Measurements from ENCODE around the gene DPM1. TPM values are rescaled to one million over a fixed set of nuclear protein-coding genes. Genes with fewer than 3 reads are reported as not detected.

DPM1 gene
- total RNA-seq, 1 donor from 2014 or later: 44.9 TPM

DNA sequence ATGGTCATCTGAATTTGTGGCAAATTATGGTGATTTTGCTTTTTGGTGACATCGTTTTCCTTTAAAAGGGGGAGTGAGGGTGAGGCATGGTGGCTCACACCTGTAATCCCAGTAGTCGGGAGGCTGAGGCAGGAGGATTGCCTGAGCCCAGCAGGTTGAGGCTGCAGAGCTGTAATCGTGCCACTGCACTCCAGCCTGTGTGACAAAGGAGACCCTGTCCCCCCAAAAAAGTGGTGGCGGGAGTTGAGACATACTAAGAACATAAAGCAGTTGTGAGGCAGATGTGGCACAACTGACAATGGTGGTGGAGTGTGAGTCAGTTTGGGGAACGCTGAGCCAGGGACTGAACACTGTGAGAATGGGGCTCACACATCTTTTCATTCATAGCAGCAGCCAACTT lies 72.6 kb downstream of the DPM1 start:
- TF ChIP-seq, protein P1, sequence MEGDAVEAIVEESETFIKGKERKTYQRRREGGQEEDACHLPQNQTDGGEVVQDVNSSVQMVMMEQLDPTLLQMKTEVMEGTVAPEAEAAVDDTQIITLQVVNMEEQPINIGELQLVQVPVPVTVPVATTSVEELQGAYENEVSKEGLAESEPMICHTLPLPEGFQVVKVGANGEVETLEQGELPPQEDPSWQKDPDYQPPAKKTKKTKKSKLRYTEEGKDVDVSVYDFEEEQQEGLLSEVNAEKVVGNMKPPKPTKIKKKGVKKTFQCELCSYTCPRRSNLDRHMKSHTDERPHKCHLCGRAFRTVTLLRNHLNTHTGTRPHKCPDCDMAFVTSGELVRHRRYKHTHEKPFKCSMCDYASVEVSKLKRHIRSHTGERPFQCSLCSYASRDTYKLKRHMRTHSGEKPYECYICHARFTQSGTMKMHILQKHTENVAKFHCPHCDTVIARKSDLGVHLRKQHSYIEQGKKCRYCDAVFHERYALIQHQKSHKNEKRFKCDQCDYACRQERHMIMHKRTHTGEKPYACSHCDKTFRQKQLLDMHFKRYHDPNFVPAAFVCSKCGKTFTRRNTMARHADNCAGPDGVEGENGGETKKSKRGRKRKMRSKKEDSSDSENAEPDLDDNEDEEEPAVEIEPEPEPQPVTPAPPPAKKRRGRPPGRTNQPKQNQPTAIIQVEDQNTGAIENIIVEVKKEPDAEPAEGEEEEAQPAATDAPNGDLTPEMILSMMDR (IDR thresholded peaks at IDR 0.05; ENCODE audit: borderline replicate concordance): no peak
- Histone ChIP-seq H3K27ac (replicated peaks) (no peak overlapping the region), H3K9me3 (replicated peaks) (no peaks in the 10 kb centered on the region), H3K36me3 (peaks cover 18% of the 10 kb centered on the region), H3K4me3 (no peak overlapping the region), H3K4me1 (peaks cover 11% of the 10 kb centered on the region), H3K27me3 (ENCODE audit: low read depth) (no peaks in the 10 kb centered on the region)
- intact Hi-C loops (cut with micrococcal nuclease): no loop called here
- no peak for DNase-seq

DNA sequence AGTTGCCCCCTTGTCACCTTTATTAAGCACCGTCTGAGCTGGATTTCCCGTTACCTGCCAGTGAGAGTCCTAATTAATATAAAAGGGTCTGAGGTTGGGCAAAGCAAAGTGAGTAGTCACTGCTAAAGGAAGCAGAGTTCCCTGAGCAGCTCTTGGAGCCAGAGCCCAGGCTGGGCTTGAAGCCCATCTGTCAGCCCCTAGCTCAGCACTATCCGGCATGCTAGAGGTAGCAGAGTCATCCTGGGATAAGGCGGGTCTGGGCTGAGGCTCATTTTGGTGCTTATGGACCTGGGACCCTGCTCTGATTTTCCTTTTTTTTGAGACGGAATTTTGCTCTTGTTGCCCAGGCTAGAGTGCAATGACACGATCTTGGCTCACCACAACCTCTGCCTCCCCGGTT lies 73.3 kb downstream of the DPM1 start:
- H3K4me3 ChIP-seq: no peak overlapping the region
- DNase-seq: no peak
- no peaks in the 10 kb centered on the region for H3K27me3 ChIP-seq (ENCODE audit: low read depth)
- intact Hi-C loops (cut with micrococcal nuclease): no loop called here
- H3K27ac ChIP-seq (replicated peaks): no peak overlapping the region
- H3K36me3 ChIP-seq: peaks cover 11% of the 10 kb centered on the region
- TF ChIP-seq, protein P1 (IDR thresholded peaks at IDR 0.05; ENCODE audit: borderline replicate concordance): no peak
- peaks cover 7% of the 10 kb centered on the region for H3K4me1 ChIP-seq
- H3K9me3 ChIP-seq (replicated peaks): no peaks in the 10 kb centered on the region

Other genes starting within 250 kb of the DPM1 start
- gene PARD6B, start 227.0 kb downstream of the DPM1 start, total RNA-seq: 3.4 TPM
- 2.1 TPM for gene BCAS4, start 163.5 kb downstream of the DPM1 start, total RNA-seq
- gene ADNP, start 27.1 kb downstream of the DPM1 start, total RNA-seq: 27.3 TPM
- gene MOCS3, start 286 bp upstream of the DPM1 start, total RNA-seq: 2.8 TPM
- gene KCNG1, start 64.6 kb upstream of the DPM1 start, total RNA-seq: 0.30 TPM